OCI-LY3 (cell line): Measurements from ENCODE around the gene THBS2.

ENCODE experiments used
- EZH2phosphoT487 ChIP-seq: fragments of 200-600 bp; shearing (Covaris generic); IDR thresholded peaks from 2 replicates; pipeline ENCODE4 v1.6.1; 2018; ENCODE audit warnings: antibody characterized with exemption, mixed run types, low read depth
- TF ChIP-seq, protein P1 (sequence below): fragments of 200-600, 300-600 bp; sonication (generic); IDR thresholded peaks from 2 replicates; pipeline ENCODE4 v1.5.1; 2014; ENCODE audit warnings: antibody characterized with exemption, low read length, low read depth

DNA sequence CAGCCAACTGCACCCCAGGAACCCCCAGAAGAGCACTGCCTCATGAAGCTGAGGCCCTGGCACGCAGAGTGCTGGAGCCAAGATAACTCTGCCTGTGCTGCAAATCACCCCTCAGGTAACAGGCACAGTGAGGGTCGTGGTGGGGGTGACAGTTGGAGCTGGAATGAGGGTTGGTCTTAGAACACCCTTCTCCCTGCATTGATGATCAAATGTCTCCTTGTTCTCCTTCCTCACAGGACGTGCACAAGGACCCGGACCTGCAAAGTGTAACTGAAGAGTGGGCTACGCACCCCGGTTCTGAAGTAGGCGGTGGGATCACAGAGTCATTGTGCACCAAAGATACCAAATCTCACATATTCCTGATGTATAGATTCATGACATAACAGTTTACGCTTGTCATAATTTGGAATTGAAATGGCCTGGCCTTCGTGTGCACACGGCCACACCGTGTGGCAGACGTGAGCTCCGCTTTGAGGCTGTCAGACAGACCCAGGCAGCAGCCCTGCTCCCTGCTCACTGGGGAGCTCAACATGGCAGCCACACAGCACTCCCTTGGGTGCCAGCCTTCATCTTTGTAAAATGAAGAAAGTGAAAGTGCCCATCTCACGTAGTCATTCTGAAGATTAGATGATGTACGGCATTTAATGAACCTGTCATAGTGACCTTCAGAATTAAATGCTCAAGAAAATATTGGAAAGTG is 8.8 kb downstream of the THBS2 start:
- TF ChIP-seq, protein P1, sequence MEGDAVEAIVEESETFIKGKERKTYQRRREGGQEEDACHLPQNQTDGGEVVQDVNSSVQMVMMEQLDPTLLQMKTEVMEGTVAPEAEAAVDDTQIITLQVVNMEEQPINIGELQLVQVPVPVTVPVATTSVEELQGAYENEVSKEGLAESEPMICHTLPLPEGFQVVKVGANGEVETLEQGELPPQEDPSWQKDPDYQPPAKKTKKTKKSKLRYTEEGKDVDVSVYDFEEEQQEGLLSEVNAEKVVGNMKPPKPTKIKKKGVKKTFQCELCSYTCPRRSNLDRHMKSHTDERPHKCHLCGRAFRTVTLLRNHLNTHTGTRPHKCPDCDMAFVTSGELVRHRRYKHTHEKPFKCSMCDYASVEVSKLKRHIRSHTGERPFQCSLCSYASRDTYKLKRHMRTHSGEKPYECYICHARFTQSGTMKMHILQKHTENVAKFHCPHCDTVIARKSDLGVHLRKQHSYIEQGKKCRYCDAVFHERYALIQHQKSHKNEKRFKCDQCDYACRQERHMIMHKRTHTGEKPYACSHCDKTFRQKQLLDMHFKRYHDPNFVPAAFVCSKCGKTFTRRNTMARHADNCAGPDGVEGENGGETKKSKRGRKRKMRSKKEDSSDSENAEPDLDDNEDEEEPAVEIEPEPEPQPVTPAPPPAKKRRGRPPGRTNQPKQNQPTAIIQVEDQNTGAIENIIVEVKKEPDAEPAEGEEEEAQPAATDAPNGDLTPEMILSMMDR = no peak
- TF ChIP-seq EZH2phosphoT487 = no peak
